NCI-H2196 treated with DMSO at 0.1 percent for 48 hours (cell line): ENCODE measurements around the gene CTSE.
"Not testable (repeated sequence)": the region's sequence is repeated elsewhere in the genome, so short reads cannot be mapped to it uniquely, and the experiment has no call there.

Source experiments
- DNase-seq: peaks from one replicate; lab custom pipeline; 2025; ENCODE audit not compliant: unreplicated experiment; lab: John Stamatoyannopoulos, UW

The CTSE gene

DNA sequence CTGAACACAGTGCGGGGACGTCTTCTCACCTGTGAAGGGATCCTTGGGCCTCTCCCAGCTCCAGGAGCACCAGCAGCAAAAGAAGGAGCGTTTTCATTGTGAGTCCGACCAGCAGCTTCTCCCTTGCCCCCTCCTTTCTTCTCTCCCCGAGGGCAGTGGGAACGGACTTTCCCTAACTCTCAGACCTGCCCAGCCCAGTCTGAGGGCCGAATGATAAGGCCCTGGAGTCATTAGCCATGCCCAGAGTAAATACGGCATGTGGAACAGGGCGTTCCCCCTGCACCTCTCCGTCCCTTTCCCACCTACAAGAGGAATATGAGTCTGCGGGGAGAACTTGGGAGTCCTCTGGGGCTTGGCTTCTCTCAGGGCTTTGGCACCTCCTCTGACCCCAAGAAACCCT is at the start of gene CTSE:
CTSE (minus strand) TSS at position 201 of the 400 bp plus-strand sequence; CDS start at position 97, 104 bp downstream.
- no peak for DNase-seq

DNA sequence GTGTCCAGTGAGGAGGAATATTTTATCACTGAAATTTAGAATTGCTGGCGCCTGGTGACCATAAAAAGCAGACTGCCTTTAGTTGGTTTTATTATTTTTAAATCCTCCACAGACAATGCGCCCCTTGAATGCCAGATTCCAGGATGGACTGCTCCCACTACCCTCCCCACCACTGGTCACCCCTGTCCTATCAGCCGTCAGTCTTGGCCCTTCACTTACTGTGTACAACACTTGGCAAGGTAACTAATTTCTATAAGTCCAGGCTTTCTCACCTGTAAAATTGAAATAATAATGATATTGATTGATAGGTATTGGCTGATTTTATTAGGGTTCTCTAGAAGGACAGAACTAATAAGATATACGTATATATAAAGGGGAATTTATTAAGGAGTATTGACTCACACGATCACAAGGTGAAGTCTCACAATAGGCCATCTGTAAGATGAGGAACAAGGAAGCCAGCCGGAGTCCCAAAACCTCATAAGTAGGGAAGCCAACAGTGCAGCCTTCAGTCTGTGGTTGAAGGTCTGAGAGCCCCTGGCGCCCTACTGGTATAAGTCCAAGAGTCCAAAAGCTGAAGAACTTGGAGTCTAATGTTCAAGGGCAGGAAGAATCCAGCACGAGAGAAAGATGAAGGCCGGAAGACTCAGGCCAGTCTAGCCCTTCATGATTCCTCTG is 47.1 kb upstream of the CTSE start:
- DNase-seq: no peak

DNA sequence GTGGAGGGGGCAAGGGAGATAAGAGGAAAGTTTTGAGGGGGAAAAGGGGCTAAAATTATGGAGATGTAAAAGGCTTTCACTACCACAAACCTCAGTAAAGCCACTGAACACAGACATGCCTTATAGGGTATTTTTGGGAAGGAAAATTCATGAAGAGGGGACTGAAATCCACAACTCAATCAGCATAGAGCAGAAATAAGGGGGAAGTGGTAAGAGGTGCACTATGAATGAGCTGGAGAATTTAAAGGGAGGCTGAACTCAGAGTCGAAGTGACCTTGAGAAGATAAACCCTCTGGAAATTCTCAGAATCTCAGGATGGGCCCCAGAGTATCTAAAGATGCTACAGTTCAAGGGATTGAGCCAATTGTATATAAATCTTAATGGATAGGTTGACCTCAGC is 44.6 kb upstream of the CTSE start:
- DNase-seq: no peak

DNA sequence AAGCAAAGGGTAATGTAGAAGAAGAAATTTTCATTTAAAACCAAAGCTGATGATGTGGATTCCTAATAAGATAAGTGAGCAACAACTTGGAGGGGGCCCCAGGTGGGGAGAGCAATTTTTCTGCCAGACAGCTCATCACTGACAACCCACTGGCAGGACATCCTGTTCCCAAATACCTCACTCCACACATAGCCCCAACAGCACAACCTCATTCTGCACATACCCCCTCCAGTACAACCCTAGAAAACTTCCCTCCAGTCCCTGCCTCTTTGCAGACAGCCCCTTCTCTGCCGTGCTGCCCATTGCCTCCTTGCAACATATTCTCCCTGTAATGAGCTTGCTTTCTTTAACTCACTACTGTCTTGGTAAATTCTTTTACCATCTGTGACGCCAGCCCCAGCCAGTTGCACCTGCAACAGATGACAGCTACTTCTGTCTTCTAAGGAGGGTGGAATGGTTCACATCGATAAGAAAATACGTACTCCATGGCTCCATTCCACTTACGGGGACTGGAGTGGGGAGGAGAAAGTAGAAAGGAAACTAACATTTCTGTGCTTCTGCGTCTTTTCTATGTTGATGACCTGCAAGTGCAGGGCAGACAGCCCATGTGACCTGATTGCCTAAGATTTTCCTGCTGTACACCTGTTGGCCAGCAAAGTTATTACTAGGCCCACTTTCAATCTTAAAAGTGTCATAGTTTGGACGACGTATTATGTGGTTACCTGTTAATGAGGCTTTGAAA is 44.0 kb upstream of the CTSE start:
- no peak for DNase-seq

DNA sequence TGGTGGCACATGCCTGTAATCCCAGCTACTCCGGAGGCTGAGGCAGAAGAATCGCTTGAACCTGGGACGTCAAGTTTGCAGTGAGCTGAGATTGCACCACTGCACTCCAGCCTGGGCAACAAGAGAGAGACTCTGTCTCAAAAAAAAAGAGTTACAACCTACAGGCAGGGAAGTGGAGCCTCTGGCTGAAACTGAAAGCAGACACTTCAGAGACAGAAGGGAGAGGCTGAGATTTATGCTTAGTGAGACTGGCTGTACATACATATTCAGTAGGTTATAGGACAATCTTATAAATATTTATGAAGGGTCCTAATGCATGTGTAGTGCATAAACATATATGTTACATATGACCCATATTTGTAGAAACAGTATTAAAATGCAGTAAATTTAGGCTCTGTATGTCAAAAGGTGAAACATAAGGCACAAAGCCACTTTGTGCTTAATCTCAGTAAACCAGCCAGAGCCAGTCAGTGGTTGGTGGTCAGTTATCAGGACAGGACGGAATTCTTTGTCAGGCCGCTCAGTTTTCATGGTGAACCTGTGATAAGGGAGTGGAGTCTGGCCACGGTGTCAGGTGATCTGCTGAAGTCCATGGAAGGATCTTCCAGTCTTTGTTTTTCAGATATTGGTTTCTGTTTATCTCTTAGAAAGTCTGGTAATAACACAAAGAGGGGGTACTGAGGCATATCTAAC is 42.9 kb upstream of the CTSE start:
- DNase-seq: no peak

DNA sequence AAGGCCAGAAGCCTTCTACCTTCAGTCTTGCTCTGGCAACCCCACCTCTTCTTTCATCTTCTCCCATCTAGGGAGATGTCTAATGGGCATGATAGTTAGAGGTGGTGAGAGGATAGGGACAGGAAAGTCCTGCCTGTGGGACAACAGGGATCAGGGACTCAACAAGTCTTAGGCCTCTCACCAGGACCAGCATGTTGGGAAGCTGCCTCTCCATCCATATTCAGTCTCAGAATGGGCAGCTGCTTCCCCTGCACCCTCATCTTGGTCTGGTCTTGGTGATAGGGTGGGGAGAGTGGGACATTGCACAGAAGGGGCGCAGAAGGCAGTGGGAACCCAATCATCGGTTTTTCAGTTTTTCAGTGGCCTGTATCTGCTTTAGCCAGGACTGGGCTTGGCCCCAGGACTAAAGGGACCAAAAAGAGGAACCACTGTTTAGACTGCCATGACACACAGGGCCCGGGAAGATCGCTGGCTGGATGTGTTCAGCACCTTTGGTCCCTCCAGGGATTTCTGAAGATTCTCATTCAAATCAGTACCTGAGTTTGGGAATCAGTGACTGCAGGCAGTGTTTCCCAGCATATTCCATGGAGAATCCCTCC is 42.0 kb upstream of the CTSE start:
- DNase-seq: no peak

- DNase-seq: not testable (repeated sequence)
These were observed 40.8 kb upstream of the CTSE start for GRCh38 chr1:206064501-206064900.

DNA sequence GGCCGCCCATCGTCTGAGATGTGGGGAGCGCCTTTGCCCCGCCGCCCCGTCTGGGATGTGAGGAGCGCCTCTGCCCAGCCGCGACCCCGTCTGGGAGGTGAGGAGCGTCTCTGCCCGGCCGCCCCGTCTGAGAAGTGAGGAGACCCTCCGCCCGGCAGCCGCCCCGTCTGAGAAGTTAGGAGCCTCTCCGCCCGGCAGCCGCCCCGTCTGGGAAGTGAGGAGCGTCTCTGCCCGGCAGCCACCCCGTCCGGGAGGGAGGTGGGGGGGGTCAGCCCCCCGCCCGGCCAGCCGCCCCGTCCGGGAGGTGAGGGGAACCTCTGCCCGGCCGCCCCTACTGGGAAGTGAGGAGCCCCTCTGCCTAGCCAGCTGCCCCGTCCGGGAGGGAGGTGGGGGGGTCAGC is 40.3 kb upstream of the CTSE start:
- not testable (repeated sequence) for DNase-seq

DNA sequence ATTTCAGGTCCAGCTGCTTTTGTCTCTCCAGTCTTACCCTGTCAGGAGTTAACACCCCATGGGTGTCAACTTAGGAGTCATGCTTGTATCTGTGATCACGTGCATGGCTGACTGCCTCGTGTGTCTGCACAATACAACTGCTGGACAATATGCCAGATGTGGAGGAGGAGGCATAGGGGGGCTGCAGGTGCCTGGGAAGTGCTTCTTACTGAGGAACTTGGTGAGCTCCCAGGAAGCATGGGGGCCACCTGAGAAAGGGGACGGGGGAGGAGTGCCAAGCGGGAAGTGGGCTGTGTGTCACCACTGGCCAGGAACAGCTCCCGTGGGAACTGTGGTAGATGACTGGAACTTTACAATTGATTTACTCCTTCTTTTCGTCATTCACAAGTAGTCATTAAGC is 38.8 kb upstream of the CTSE start:
- DNase-seq: no peak

DNA sequence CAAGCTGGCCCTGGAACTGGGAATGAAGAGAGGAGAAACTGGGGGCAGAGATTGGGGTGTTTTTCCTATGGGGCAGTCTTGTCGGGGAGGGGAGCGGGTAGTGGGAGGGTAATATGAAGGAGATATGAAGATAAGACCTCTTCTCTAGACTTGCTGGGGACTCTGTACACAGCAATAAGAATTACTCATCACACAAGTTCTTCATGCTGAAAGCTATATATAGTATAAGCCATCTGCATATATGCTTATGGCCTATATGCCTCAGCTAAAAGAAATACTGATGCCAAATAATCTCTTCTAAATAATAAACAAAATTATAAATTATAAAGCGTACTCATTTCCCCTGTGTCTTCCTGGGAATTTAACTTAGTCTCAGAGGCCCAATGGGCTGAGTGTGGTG is 37.1 kb upstream of the CTSE start:
- DNase-seq: no peak

DNA sequence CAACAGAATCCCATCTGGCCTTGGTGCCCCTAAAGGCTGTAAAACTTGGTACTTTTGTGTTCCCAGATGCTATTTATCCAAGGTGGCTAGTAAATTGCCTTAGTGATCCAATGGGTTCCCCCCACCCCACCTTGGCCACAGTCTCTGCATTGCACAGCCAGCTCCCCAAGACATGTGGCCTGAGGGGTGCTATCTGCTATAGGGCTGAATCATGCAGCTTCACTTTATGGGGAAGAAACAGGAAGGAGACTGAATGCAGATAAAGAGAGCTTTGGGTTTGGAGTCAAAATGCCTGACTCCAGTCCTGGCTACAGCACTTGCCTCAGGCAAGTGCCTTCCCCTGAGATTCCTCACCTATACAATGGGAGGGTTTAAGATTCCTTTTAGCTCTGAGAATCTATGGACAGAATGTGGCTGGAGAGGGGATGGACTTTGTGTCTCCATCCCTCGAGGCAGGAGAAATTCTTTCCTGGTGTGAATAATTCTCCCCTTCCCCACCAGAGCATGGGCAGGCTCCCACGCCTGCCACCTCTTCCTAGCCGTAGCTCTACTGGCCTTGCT is 35.7 kb upstream of the CTSE start:
- DNase-seq: no peak

- no peak for DNase-seq
These were observed 35.2 kb upstream of the CTSE start for GRCh38 chr1:206058927-206059292.

DNA sequence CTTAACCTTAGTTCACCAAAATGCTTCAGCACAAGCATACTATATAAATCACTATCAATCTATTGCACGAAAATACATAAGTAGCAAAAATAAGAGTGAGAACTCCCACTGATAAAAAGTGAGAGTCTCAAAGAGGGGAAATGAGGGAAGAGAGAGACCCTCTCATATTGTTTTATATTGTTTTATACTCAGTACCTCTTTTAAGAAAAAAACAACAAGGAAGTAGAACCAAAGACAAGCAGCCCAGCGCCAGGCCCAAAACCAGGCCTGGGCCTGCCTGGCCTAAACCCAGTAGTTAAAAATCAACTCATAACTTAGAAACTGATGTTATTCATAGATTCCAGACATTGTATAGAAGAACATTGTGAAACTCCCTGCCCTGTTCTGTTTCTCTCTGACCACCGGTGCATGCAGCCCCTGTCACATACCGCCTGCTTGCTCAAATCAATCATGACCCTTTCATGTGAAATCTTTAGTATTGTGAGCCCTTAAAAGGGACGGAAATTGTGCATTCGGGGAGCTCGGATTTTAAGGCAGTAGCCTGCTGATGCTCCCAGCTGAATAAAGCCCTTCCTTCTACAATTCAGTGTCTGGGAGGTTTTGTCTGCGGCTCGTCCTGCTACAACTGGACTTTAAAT is 34.7 kb upstream of the CTSE start:
- not testable (repeated sequence) for DNase-seq

GRCh38 chr1:206055639-206056323 is 32.1 kb upstream of the CTSE start:
- not testable (repeated sequence) for DNase-seq

DNA sequence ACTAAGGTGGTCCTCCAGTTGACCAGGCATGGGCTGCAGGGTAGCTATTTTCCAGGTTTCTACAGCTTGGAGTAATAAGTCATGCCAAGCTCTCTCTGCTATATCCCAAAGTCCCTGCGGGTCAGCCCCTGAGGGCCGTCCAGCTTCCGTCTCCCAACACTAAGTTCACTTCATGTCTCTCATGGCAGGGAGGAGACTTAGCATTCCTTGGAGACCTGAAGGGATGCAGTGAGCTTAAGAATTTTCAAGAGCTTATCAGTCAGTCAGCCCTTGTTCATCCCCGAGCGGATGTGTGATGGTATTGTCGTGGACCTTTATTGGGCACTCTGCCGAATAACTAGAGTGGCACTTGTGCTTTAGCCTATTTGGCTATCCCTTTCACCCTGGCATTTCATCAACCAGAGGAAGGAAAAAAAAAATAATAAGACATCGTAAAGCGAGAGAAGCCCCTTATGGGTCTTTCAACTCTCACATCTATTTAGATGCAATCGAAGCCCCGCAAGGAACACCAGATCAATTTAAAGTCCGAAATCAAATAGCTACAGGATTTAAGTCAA is 31.5 kb upstream of the CTSE start:
- DNase-seq: not testable (repeated sequence)

GRCh38 chr1:206053616-206054015 is 29.9 kb upstream of the CTSE start:
- DNase-seq: not testable (repeated sequence)

GRCh38 chr1:206052919-206053610 is 29.4 kb upstream of the CTSE start, which contains the start of gene RHEX:
Gene RHEX, plus strand, starts transcription at chr1:206053173. Its CDS starts 44,656 bp downstream, at chr1:206097829.
- DNase-seq: not testable (repeated sequence)

DNA sequence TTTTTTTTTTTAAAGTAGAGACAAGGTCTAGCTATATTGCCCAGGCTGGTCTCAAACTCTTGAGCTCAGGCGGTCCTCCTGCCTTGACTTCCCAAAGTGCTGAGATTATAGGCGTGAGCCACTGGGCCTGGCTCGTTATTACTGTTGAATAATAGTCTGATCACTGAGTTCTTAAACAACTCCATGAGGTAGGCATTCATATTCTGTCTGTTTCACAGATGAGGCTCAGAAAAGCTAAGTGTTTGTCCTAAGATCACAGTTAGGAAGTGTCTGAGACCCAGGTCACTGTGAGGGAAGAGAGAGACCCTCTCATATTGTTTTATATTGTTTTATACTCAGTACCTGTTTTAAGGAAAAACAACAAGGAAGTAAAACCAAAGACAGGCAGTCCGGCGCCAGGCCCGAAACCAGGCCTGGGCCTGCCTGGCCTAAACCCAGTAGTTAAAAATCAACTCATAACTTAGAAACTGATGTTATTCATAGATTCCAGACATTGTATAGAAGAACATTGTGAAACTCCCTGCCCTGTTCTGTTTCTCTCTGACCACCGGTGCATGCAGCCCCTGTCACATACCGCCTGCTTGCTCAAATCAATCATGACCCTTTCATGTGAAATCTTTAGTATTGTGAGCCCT is 28.7 kb upstream of the CTSE start:
- not testable (repeated sequence) for DNase-seq
